HS-5 (cell line): ENCODE results near the gene DEFB114.

ENCODE experiments used
- DNase-seq: peaks from one replicate; pipeline ENCODE4 v3.0.0-alpha.2; 2012; ENCODE audit warnings: low read depth

DEFB114 gene

GRCh38 chr6:49935387-49935786 lies 28.6 kb downstream of the DEFB114 start:
- no peak for DNase-seq

GRCh38 chr6:49934770-49935169 lies 29.2 kb downstream of the DEFB114 start:
- DNase-seq, result no peak

DNA sequence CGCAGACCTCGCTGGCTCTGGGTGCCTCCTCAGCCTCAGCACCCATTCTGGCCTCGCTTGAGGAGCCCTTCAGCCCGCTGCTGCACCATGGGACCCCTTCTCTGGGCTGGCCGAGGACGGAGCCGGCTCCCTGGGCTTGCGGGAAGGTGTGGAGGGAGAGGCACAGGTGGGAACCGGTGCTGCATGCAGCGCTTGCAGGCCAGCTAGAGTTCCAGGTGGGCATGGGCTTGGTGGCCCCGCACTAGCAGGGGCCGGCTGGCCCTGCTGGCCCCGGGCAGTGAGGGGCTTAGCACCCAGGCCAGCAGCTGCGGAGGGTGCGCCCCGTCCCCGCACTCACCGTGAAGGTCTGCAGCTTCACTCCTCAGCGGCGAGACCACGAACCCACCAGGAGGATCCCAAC lies 30.4 kb downstream of the DEFB114 start:
- DNase-seq, result no peak

DNA sequence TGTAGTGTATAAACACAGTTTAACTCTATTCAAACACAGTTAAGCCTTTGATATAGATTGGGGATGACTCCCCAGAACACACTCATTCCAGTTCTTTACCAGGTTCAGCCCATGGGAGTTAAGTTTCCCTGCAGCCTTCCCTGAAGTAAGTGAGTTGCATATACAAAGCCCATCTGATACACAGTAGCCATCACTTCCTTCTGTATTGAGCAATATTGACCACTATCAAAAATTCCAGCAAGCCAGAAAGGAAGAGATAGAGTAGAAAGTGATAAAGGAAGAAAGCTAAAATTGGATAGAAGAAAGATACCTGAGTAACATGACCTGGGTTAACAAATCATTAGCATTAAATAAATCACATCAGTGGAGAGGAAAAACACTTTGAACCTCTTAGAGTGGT lies 34.6 kb downstream of the DEFB114 start:
- no peak for DNase-seq

GRCh38 chr6:49923826-49924225 lies 40.1 kb downstream of the DEFB114 start:
- DNase-seq, result no peak

GRCh38 chr6:49919935-49920644 lies 43.9 kb downstream of the DEFB114 start:
- DNase-seq, result no peak

- no peak for DNase-seq
Observed at GRCh38 chr6:49919261-49919660, 44.7 kb downstream of the DEFB114 start.

GRCh38 chr6:49918787-49919186 lies 45.2 kb downstream of the DEFB114 start:
- DNase-seq, result no peak

- no peak for DNase-seq
Observed at GRCh38 chr6:49915035-49915434, 48.9 kb downstream of the DEFB114 start.

- DNase-seq, result no peak
Observed at GRCh38 chr6:49913636-49914375, 50.2 kb downstream of the DEFB114 start.

GRCh38 chr6:49912196-49912595 lies 51.8 kb downstream of the DEFB114 start:
- DNase-seq, result no peak

GRCh38 chr6:49911252-49911651 lies 52.7 kb downstream of the DEFB114 start:
- no peak for DNase-seq
